Endothelial cell (in vitro differentiated cells): ENCODE results near the gene ADAM30. TPM values are rescaled to one million over a fixed set of nuclear protein-coding genes. Genes with fewer than 3 reads are reported as not detected.

ENCODE experiments used
- DNase-seq: peaks from one replicate; pipeline ENCODE4 v3.0.0; 2021; ENCODE audit warnings: low spot score
- H3K27ac Mint-ChIP-seq: one replicate; pipeline ENCODE4 v1.8.0; 2021; ENCODE audit warnings: mixed read lengths, inconsistent platforms; ENCODE audit not compliant: unreplicated experiment
- H3K27me3 Mint-ChIP-seq: one replicate; pipeline ENCODE4 v1.8.0; 2021; ENCODE audit warnings: mild to moderate bottlenecking, moderate library complexity, mixed read lengths, inconsistent platforms; ENCODE audit not compliant: unreplicated experiment
- H3K36me3 Mint-ChIP-seq: one replicate; pipeline ENCODE4 v1.8.0; 2021; ENCODE audit warnings: mild to moderate bottlenecking, low read depth, mixed read lengths, inconsistent platforms; ENCODE audit not compliant: unreplicated experiment
- H3K4me1 Mint-ChIP-seq: one replicate; pipeline ENCODE4 v1.8.0; 2021; ENCODE audit warnings: mild to moderate bottlenecking, mixed read lengths, inconsistent platforms; ENCODE audit not compliant: unreplicated experiment
- H3K4me3 Mint-ChIP-seq: one replicate; pipeline ENCODE4 v1.8.0; 2021; ENCODE audit warnings: mild to moderate bottlenecking, mixed read lengths, inconsistent platforms; ENCODE audit not compliant: unreplicated experiment
- H3K9me3 Mint-ChIP-seq: one replicate; pipeline ENCODE4 v1.8.0; 2021; ENCODE audit warnings: mixed read lengths, inconsistent platforms; ENCODE audit not compliant: unreplicated experiment
- CTCF ChIP-seq: fragments of 200-600 bp; sonication (generic); IDR thresholded peaks from one replicate; pipeline ENCODE4 v1.5.0; 2021; ENCODE audit warnings: antibody characterized with exemption; ENCODE audit not compliant: unreplicated experiment
- total RNA-seq: library from RNA; stranded (reverse); fragmentation: NEBNext Ultra II Directional; extraction: Animal tissue kit (Norgen Biotek cat#: 25700); gene quantifications from one replicate; pipeline ENCODE4 v1.2.1, GENCODE V29; 2021; ENCODE audit not compliant: unreplicated experiment

The ADAM30 gene
- total RNA-seq, 1 donor from 2014 or later, result not detected

- Mint-ChIP-seq H3K36me3 (no peaks in the 10 kb centered on the region), H3K4me1 (no peaks in the 10 kb centered on the region), H3K4me3 (no peak overlapping the region), H3K9me3 (no peaks in the 10 kb centered on the region), H3K27me3 (peaks cover 2% of the 10 kb centered on the region), H3K27ac (no peak overlapping the region)
- TF ChIP-seq CTCF, result peak; percentile 85
- DNase-seq, result peak; percentile 73
Measured at GRCh38 chr1:119885903-119886783, 10.2 kb downstream of the ADAM30 start.

- no peaks in the 10 kb centered on the region for H3K4me1 Mint-ChIP-seq
- DNase-seq, result no peak
- H3K9me3 Mint-ChIP-seq, result no peaks in the 10 kb centered on the region
- no peak for TF ChIP-seq CTCF
- peaks cover 2% of the 10 kb centered on the region for H3K27me3 Mint-ChIP-seq
- no peak overlapping the region for H3K4me3 Mint-ChIP-seq
- no peaks in the 10 kb centered on the region for H3K36me3 Mint-ChIP-seq
- no peak overlapping the region for H3K27ac Mint-ChIP-seq
Measured at GRCh38 chr1:119884711-119885110, 11.6 kb downstream of the ADAM30 start.

GRCh38 chr1:119883826-119884225, 12.5 kb downstream of the ADAM30 start:
- H3K27me3 Mint-ChIP-seq, result peaks cover 2% of the 10 kb centered on the region
- TF ChIP-seq CTCF, result no peak

GRCh38 chr1:119882132-119883049, 13.9 kb downstream of the ADAM30 start:
- DNase-seq, result no peak
- Mint-ChIP-seq H3K27me3 (peaks cover 2% of the 10 kb centered on the region), H3K4me1 (no peaks in the 10 kb centered on the region), H3K27ac (no peak overlapping the region), H3K4me3 (no peak overlapping the region), H3K36me3 (no peaks in the 10 kb centered on the region), H3K9me3 (no peaks in the 10 kb centered on the region)
- no peak for TF ChIP-seq CTCF

More at GRCh38 chr1:119883826-119884225, 12.5 kb downstream of the ADAM30 start:
- Mint-ChIP-seq H3K9me3 (no peaks in the 10 kb centered on the region), H3K36me3 (no peaks in the 10 kb centered on the region), H3K4me1 (no peaks in the 10 kb centered on the region), H3K27ac (no peak overlapping the region), H3K4me3 (no peak overlapping the region)
- no peak for DNase-seq
